ENCODE data around the gene SMARCC1. TPM values are rescaled to one million over a fixed set of nuclear protein-coding genes. Genes with fewer than 3 reads are reported as not detected.

The SMARCC1 gene
- total RNA-seq, 1 experiment from 2014 or later = 249 TPM

- TF ChIP-seq, protein P1, sequence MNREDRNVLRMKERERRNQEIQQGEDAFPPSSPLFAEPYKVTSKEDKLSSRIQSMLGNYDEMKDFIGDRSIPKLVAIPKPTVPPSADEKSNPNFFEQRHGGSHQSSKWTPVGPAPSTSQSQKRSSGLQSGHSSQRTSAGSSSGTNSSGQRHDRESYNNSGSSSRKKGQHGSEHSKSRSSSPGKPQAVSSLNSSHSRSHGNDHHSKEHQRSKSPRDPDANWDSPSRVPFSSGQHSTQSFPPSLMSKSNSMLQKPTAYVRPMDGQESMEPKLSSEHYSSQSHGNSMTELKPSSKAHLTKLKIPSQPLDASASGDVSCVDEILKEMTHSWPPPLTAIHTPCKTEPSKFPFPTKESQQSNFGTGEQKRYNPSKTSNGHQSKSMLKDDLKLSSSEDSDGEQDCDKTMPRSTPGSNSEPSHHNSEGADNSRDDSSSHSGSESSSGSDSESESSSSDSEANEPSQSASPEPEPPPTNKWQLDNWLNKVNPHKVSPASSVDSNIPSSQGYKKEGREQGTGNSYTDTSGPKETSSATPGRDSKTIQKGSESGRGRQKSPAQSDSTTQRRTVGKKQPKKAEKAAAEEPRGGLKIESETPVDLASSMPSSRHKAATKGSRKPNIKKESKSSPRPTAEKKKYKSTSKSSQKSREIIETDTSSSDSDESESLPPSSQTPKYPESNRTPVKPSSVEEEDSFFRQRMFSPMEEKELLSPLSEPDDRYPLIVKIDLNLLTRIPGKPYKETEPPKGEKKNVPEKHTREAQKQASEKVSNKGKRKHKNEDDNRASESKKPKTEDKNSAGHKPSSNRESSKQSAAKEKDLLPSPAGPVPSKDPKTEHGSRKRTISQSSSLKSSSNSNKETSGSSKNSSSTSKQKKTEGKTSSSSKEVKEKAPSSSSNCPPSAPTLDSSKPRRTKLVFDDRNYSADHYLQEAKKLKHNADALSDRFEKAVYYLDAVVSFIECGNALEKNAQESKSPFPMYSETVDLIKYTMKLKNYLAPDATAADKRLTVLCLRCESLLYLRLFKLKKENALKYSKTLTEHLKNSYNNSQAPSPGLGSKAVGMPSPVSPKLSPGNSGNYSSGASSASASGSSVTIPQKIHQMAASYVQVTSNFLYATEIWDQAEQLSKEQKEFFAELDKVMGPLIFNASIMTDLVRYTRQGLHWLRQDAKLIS (CRISPR knock-in tag; IDR thresholded peaks at IDR 0.05; ENCODE audit: borderline replicate concordance) = no peak
Observed at GRCh38 chr3:47610583-47610982, 171.1 kb downstream of the SMARCC1 start (continued).

- no peaks in the 10 kb centered on the region for H3K9me3 Mint-ChIP-seq
- H3K4me3 Mint-ChIP-seq = no peak overlapping the region
- DNase-seq (ENCODE audit: low spot score) (no peak), ATAC-seq (no peak)
- no peaks in the 10 kb centered on the region for H3K27me3 Mint-ChIP-seq (ENCODE audit: low read depth)
- no peaks in the 10 kb centered on the region for H3K4me1 Mint-ChIP-seq
- ChIA-PET POLR2A (no interaction called here), CTCF (no interaction called here)
- no peak for TF ChIP-seq JAZF1 (CRISPR knock-in tag; IDR thresholded peaks at IDR 0.05)
- no peak for TF ChIP-seq NFE2L1 (CRISPR knock-in tag; IDR thresholded peaks at IDR 0.05)
- TF ChIP-seq GTF2I (CRISPR knock-in tag; conservative IDR thresholded peaks at IDR 0.05) = no peak
- TF ChIP-seq ZNF423 (CRISPR knock-in tag; IDR thresholded peaks at IDR 0.05) = no peak
- TF ChIP-seq, protein P2, sequence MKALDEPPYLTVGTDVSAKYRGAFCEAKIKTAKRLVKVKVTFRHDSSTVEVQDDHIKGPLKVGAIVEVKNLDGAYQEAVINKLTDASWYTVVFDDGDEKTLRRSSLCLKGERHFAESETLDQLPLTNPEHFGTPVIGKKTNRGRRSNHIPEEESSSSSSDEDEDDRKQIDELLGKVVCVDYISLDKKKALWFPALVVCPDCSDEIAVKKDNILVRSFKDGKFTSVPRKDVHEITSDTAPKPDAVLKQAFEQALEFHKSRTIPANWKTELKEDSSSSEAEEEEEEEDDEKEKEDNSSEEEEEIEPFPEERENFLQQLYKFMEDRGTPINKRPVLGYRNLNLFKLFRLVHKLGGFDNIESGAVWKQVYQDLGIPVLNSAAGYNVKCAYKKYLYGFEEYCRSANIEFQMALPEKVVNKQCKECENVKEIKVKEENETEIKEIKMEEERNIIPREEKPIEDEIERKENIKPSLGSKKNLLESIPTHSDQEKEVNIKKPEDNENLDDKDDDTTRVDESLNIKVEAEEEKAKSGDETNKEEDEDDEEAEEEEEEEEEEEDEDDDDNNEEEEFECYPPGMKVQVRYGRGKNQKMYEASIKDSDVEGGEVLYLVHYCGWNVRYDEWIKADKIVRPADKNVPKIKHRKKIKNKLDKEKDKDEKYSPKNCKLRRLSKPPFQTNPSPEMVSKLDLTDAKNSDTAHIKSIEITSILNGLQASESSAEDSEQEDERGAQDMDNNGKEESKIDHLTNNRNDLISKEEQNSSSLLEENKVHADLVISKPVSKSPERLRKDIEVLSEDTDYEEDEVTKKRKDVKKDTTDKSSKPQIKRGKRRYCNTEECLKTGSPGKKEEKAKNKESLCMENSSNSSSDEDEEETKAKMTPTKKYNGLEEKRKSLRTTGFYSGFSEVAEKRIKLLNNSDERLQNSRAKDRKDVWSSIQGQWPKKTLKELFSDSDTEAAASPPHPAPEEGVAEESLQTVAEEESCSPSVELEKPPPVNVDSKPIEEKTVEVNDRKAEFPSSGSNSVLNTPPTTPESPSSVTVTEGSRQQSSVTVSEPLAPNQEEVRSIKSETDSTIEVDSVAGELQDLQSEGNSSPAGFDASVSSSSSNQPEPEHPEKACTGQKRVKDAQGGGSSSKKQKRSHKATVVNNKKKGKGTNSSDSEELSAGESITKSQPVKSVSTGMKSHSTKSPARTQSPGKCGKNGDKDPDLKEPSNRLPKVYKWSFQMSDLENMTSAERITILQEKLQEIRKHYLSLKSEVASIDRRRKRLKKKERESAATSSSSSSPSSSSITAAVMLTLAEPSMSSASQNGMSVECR (CRISPR knock-in tag; IDR thresholded peaks at IDR 0.05; ENCODE audit: borderline replicate concordance) = no peak
- TF ChIP-seq SMAD4 (CRISPR knock-in tag; IDR thresholded peaks at IDR 0.05) = no peak
- TF ChIP-seq ZNF232 (CRISPR knock-in tag; IDR thresholded peaks at IDR 0.05) = no peak
- TF ChIP-seq, protein P3, sequence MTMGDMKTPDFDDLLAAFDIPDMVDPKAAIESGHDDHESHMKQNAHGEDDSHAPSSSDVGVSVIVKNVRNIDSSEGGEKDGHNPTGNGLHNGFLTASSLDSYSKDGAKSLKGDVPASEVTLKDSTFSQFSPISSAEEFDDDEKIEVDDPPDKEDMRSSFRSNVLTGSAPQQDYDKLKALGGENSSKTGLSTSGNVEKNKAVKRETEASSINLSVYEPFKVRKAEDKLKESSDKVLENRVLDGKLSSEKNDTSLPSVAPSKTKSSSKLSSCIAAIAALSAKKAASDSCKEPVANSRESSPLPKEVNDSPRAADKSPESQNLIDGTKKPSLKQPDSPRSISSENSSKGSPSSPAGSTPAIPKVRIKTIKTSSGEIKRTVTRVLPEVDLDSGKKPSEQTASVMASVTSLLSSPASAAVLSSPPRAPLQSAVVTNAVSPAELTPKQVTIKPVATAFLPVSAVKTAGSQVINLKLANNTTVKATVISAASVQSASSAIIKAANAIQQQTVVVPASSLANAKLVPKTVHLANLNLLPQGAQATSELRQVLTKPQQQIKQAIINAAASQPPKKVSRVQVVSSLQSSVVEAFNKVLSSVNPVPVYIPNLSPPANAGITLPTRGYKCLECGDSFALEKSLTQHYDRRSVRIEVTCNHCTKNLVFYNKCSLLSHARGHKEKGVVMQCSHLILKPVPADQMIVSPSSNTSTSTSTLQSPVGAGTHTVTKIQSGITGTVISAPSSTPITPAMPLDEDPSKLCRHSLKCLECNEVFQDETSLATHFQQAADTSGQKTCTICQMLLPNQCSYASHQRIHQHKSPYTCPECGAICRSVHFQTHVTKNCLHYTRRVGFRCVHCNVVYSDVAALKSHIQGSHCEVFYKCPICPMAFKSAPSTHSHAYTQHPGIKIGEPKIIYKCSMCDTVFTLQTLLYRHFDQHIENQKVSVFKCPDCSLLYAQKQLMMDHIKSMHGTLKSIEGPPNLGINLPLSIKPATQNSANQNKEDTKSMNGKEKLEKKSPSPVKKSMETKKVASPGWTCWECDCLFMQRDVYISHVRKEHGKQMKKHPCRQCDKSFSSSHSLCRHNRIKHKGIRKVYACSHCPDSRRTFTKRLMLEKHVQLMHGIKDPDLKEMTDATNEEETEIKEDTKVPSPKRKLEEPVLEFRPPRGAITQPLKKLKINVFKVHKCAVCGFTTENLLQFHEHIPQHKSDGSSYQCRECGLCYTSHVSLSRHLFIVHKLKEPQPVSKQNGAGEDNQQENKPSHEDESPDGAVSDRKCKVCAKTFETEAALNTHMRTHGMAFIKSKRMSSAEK (CRISPR knock-in tag; IDR thresholded peaks at IDR 0.05; ENCODE audit: borderline replicate concordance) = no peak
- no peak for TF ChIP-seq CTCF (IDR thresholded peaks at IDR 0.05)
- no peak for TF ChIP-seq TCF7 (CRISPR knock-in tag; IDR thresholded peaks at IDR 0.05; ENCODE audit: low read depth)
- H3K36me3 Mint-ChIP-seq = peaks cover 74% of the 10 kb centered on the region
- H3K27ac Mint-ChIP-seq = no peak overlapping the region
Observed at GRCh38 chr3:47607335-47607734, 174.4 kb downstream of the SMARCC1 start.
